ENCODE results near the gene CENPI. TPM values are rescaled to one million over a fixed set of nuclear protein-coding genes. Genes with fewer than 3 reads are reported as not detected.
"Not testable (repeated sequence)": the region's sequence is repeated elsewhere in the genome, so short reads cannot be mapped to it uniquely, and the experiment has no call there.

Gene CENPI, protein sequence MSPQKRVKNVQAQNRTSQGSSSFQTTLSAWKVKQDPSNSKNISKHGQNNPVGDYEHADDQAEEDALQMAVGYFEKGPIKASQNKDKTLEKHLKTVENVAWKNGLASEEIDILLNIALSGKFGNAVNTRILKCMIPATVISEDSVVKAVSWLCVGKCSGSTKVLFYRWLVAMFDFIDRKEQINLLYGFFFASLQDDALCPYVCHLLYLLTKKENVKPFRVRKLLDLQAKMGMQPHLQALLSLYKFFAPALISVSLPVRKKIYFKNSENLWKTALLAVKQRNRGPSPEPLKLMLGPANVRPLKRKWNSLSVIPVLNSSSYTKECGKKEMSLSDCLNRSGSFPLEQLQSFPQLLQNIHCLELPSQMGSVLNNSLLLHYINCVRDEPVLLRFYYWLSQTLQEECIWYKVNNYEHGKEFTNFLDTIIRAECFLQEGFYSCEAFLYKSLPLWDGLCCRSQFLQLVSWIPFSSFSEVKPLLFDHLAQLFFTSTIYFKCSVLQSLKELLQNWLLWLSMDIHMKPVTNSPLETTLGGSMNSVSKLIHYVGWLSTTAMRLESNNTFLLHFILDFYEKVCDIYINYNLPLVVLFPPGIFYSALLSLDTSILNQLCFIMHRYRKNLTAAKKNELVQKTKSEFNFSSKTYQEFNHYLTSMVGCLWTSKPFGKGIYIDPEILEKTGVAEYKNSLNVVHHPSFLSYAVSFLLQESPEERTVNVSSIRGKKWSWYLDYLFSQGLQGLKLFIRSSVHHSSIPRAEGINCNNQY
- total RNA-seq: 3.1 and 5.5 TPM in 2 replicates
- long read RNA-seq, partial matches to known transcripts: 3 of 22 reads
- long read RNA-seq, other reads (novel, unspliced or antisense): 19 of 22 reads

DNA sequence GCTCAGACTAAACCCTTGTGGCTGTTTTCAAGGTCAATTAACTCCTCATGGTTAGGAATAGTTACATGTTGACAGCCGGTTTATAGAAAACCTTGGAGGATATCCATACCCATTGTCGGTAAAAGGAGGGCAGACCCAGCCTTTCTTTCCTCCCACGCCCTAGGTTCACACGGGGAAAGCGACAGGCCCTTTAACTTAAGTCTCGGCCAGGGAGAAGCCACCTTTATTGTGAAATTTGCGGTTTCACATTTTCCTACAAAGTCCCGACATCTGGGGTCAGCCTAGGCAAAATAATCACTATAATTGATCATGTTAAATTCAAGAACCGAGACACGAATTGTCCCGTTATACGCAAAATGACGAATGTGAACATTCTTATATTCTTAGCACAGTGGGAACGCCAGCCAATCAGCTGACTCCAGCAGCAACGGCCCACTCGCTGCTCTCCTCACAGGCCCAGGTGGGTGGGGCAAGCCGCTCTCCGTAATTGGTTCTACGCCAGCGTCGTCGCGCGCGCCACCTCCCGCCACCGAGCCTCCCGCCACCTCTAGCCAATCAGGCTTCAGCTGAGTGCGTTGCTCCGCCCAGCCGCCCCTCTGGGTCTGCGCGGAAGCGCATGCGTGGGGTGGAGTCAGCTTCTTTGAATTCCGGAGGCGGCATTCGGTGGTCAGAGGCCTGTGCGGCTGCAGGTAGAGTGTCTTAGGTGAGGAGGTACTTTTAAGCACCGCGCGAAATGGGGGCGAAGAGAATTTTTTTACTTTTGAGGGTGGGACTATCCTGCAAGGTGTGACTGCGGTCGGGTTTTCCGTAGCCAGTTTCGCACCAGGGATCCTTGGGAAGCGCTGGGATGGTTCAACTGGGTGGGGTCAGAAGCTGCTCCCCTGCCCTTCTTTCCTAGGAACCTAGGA lies at the start of gene CENPI:
Gene CENPI, plus strand, starts transcription at position 659 of the 908 bp plus-strand sequence. CDS start 2,867 bp downstream, outside the sequence.
- peak within 1 kb of the TSS; percentile 97 for H3K4me3 Mint-ChIP-seq (ENCODE audit: unreplicated experiment)
- H3K36me3 Mint-ChIP-seq (ENCODE audit: unreplicated experiment): peaks cover 3% of the 10 kb centered on the region
- DNase-seq (ENCODE audit: extremely low spot score, unreplicated experiment): peak; percentile 97
- H3K9me3 Mint-ChIP-seq (ENCODE audit: unreplicated experiment): no peaks in the 10 kb centered on the region
- TF ChIP-seq, protein P1, sequence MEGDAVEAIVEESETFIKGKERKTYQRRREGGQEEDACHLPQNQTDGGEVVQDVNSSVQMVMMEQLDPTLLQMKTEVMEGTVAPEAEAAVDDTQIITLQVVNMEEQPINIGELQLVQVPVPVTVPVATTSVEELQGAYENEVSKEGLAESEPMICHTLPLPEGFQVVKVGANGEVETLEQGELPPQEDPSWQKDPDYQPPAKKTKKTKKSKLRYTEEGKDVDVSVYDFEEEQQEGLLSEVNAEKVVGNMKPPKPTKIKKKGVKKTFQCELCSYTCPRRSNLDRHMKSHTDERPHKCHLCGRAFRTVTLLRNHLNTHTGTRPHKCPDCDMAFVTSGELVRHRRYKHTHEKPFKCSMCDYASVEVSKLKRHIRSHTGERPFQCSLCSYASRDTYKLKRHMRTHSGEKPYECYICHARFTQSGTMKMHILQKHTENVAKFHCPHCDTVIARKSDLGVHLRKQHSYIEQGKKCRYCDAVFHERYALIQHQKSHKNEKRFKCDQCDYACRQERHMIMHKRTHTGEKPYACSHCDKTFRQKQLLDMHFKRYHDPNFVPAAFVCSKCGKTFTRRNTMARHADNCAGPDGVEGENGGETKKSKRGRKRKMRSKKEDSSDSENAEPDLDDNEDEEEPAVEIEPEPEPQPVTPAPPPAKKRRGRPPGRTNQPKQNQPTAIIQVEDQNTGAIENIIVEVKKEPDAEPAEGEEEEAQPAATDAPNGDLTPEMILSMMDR (IDR thresholded peaks at IDR 0.05): no peak
- H3K4me1 Mint-ChIP-seq (ENCODE audit: unreplicated experiment): peaks cover 17% of the 10 kb centered on the region
- H3K27me3 Mint-ChIP-seq (ENCODE audit: unreplicated experiment): no peaks in the 10 kb centered on the region
- peak within 1 kb of the TSS; percentile 86 for H3K27ac Mint-ChIP-seq (ENCODE audit: unreplicated experiment)

DNA sequence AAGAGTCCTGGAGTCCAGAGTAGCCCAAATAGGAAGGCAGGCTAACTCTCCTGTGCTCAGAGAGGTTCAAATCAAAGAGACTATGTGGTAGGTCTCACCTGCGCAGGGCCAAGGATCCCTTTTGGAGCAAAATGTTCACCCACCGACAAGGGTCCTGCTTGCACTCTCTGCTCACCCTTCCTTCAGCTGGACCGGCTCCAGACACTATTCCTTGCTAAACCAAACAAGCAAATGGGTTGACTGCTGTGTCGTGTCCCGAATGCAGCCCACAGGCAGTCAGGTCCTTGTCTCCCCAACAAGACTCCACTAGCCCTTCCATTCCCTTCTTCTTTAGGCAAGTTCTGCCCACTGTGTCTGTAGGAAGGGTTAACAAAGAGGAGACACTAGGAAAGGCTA lies 46.9 kb upstream of the CENPI start:
- DNase-seq (ENCODE audit: extremely low spot score, unreplicated experiment): no peak
- H3K4me3 Mint-ChIP-seq (ENCODE audit: unreplicated experiment): peak overlapping the region; percentile 86
- H3K36me3 Mint-ChIP-seq (ENCODE audit: unreplicated experiment): no peaks in the 10 kb centered on the region
- TF ChIP-seq, protein P1 (IDR thresholded peaks at IDR 0.05): no peak
- H3K27ac Mint-ChIP-seq (ENCODE audit: unreplicated experiment): peak overlapping the region; percentile 91
- peaks cover 11% of the 10 kb centered on the region for H3K4me1 Mint-ChIP-seq (ENCODE audit: unreplicated experiment)
- H3K9me3 Mint-ChIP-seq (ENCODE audit: unreplicated experiment): no peaks in the 10 kb centered on the region
- H3K27me3 Mint-ChIP-seq (ENCODE audit: unreplicated experiment): no peaks in the 10 kb centered on the region

DNA sequence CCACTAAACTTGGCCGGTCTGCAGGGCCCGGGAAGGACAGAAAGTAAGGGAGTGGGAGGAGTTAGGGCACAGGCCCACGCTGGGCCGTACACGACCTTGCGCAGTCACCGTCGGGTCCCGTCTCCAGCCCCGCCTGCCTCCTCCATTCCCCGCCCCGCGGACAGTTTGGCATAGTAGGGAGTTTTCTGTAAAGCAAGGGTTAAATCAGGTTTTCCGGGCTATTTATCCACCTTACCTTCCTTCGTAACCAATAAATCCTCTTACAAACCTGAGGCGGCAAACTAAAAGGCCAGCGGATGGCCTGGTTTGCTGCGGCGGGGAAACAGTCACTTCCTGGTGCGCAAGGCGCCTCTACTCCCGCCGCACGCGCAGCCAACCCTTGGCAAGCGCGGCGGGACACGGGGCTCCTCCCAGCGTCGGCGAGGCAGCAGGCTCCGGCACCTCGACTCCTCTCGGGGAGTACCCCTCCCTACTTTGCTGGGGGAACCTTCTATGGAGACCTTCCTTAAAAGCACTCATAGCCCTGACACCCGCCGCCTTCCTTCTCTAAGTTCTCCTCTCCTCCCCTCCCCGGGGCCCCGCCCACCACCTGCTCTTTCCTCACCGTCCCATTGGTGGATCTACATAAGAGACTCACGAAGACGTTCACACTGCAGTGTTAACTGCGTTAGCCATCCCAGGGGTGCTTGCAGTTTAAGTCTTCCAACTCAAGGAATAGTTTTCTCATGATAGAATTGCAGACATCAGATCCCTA lies 46.3 kb upstream of the CENPI start, which contains the start of gene TRMT2B:
Gene TRMT2B, minus strand, starts transcription at position 563 of the 754 bp plus-strand sequence. CDS start 9,822 bp downstream, outside the sequence.
- DNase-seq (ENCODE audit: extremely low spot score, unreplicated experiment): peak; percentile 86
- H3K4me3 Mint-ChIP-seq (ENCODE audit: unreplicated experiment): peak within 1 kb of the TSS; percentile 86
- peak within 1 kb of the TSS; percentile 91 for H3K27ac Mint-ChIP-seq (ENCODE audit: unreplicated experiment)
- no peaks in the 10 kb centered on the region for H3K36me3 Mint-ChIP-seq (ENCODE audit: unreplicated experiment)
- TF ChIP-seq, protein P1 (IDR thresholded peaks at IDR 0.05): no peak
- peaks cover 11% of the 10 kb centered on the region for H3K4me1 Mint-ChIP-seq (ENCODE audit: unreplicated experiment)
- H3K9me3 Mint-ChIP-seq (ENCODE audit: unreplicated experiment): peaks cover 1% of the 10 kb centered on the region
- H3K27me3 Mint-ChIP-seq (ENCODE audit: unreplicated experiment): no peaks in the 10 kb centered on the region

DNA sequence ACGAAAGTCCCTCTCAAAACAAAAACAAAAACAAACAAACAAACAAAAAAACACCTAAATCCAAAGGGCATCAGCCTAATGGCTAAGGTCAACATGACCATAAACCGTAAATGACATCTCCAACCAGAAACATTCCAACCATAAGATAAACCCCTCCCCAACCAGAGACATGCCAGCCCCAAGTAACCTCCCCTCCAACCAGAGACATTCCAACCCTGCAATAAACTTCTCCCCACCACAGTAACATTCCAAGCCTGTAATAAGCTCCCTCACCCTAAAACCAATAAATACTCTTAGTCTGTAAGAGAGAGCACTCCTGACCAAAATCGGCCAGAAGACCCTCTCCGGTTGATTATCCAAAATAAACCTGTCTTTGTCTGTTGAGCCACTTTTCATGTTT lies 41.5 kb upstream of the CENPI start:
- not testable (repeated sequence) for H3K27me3 Mint-ChIP-seq (ENCODE audit: unreplicated experiment); H3K27ac Mint-ChIP-seq (ENCODE audit: unreplicated experiment); DNase-seq (ENCODE audit: extremely low spot score, unreplicated experiment); H3K4me3 Mint-ChIP-seq (ENCODE audit: unreplicated experiment); H3K36me3 Mint-ChIP-seq (ENCODE audit: unreplicated experiment); H3K4me1 Mint-ChIP-seq (ENCODE audit: unreplicated experiment)
- peaks cover 12% of the 10 kb centered on the region for H3K9me3 Mint-ChIP-seq (ENCODE audit: unreplicated experiment)

Measured in osteocyte (in vitro differentiated cells).